GM23338 (cell line): ENCODE measurements around the gene ASB2. TPM values are rescaled to one million over a fixed set of nuclear protein-coding genes. Genes with fewer than 3 reads are reported as not detected.

Experiments used
- ATAC-seq: fragments of 200-7000 bp; cut with Tn5 transposase; 3 replicates; pipeline ENCODE4 v1.9.1; 2020
- DNase-seq: peaks from one replicate; pipeline ENCODE4 v3.0.0-alpha.2; 2015; ENCODE audit warnings: low spot score
- H2AFZ ChIP-seq: fragments of 200-600 bp; sonication (generic); 2 replicates; pipeline ENCODE4 v1.8.0; 2016; ENCODE audit warnings: antibody characterized with exemption, mild to moderate bottlenecking, moderate library complexity
- H3F3A ChIP-seq: fragments of 200-600 bp; sonication (generic); replicated peaks from 2 replicates; pipeline ENCODE4 v1.8.0; 2017; ENCODE audit warnings: antibody characterized with exemption, mixed run types, low read depth
- H3K27ac ChIP-seq: fragments of 200-600 bp; sonication (generic); 2 replicates; pipeline ENCODE4 v1.6.1; 2016; ENCODE audit warnings: low read depth
- H3K27me3 ChIP-seq: fragments of 200-600 bp; sonication (generic); 2 replicates; pipeline ENCODE4 v1.8.0; 2016; ENCODE audit warnings: mild to moderate bottlenecking, mixed run types, moderate library complexity; ENCODE audit not compliant: insufficient read depth
- H3K36me3 ChIP-seq: fragments of 200-600 bp; sonication (generic); 2 replicates; pipeline ENCODE4 v1.8.0; 2016; ENCODE audit warnings: mild to moderate bottlenecking; ENCODE audit not compliant: insufficient read depth
- H3K4me1 ChIP-seq: fragments of 200-600 bp; sonication (generic); 2 replicates; pipeline ENCODE4 v1.8.0; 2016; ENCODE audit warnings: mild to moderate bottlenecking, moderate library complexity; ENCODE audit not compliant: insufficient read depth
- H3K4me2 ChIP-seq: fragments of 200-600 bp; sonication (generic); 2 replicates; pipeline ENCODE4 v1.7.1; 2017; ENCODE audit warnings: mixed run types
- H3K4me3 ChIP-seq: fragments of 200-600 bp; sonication (generic); 2 replicates; pipeline ENCODE4 v1.6.1; 2016; ENCODE audit warnings: mixed run types
- H3K79me2 ChIP-seq: fragments of 200-600 bp; sonication (generic); replicated peaks from 2 replicates; pipeline ENCODE4 v1.8.0; 2017; ENCODE audit warnings: mild to moderate bottlenecking; ENCODE audit not compliant: insufficient read depth
- H3K9me2 ChIP-seq: fragments of 200-600 bp; sonication (generic); 2 replicates; pipeline ENCODE4 v1.8.0; 2017; ENCODE audit not compliant: insufficient read depth
- H4K20me1 ChIP-seq: fragments of 200-600 bp; sonication (generic); replicated peaks from 2 replicates; pipeline ENCODE4 v1.8.0; 2017; ENCODE audit warnings: mild to moderate bottlenecking; ENCODE audit not compliant: insufficient read depth
- H3K27ac Mint-ChIP-seq: 2 replicates; pipeline ENCODE4 v1.8.0; 2020; ENCODE audit warnings: inconsistent platforms, mild to moderate bottlenecking, moderate library complexity, mixed read lengths
- H3K27me3 Mint-ChIP-seq: 3 replicates; pipeline ENCODE4 v1.8.0; 2022; ENCODE audit warnings: low read depth, mild to moderate bottlenecking, moderate library complexity, mixed read lengths, inconsistent platforms; ENCODE audit not compliant: insufficient read depth, poor library complexity
- H3K36me3 Mint-ChIP-seq: 3 replicates; pipeline ENCODE4 v1.8.0; 2021; ENCODE audit warnings: low read depth, mild to moderate bottlenecking, inconsistent platforms, moderate library complexity, mixed read lengths
- H3K4me1 Mint-ChIP-seq: 3 replicates; pipeline ENCODE4 v1.8.0; 2020; ENCODE audit warnings: mild to moderate bottlenecking, inconsistent platforms, mixed read lengths
- H3K4me3 Mint-ChIP-seq: 3 replicates; pipeline ENCODE4 v1.8.0; 2021; ENCODE audit warnings: moderate library complexity, mild to moderate bottlenecking, inconsistent platforms, mixed read lengths
- H3K9me3 Mint-ChIP-seq: 3 replicates; pipeline ENCODE4 v1.8.0; 2020; ENCODE audit warnings: moderate library complexity, mild to moderate bottlenecking, inconsistent platforms, mixed read lengths
- CREB1 ChIP-seq: fragments of 250-450 bp; sonication (Bioruptor Pico); IDR thresholded peaks from 2 replicates; pipeline ENCODE4 v1.5.0; 2020; ENCODE audit warnings: low read depth, mild to moderate bottlenecking, moderate library complexity
- CTCF ChIP-seq, 2 experiments: fragments of 200-600 bp in 1 of 2; sonication (generic) in 1 of 2; conservative IDR thresholded peaks; 2 replicates each; pipeline versions ENCODE4 v1.5.1 to v1.6.1; 2016 to 2017; ENCODE audit warnings: antibody characterized with exemption in 2 of 2, low read depth in 2 of 2, mild to moderate bottlenecking in 2 of 2, moderate library complexity in 1 of 2
- ETS1 ChIP-seq: IDR thresholded peaks from 2 replicates; pipeline ENCODE4 v1.6.1; 2016; ENCODE audit warnings: antibody characterized with exemption
- EZH2 ChIP-seq: fragments of 200-600 bp; sonication (generic); IDR thresholded peaks from one replicate; pipeline ENCODE4 v1.8.0; 2017; ENCODE audit warnings: antibody characterized with exemption, mild to moderate bottlenecking, low read depth; ENCODE audit not compliant: unreplicated experiment
- EZH2phosphoT487 ChIP-seq: fragments of 200-600 bp; sonication (generic); IDR thresholded peaks from one replicate; pipeline ENCODE4 v1.8.1; 2018; ENCODE audit warnings: antibody characterized with exemption; ENCODE audit not compliant: unreplicated experiment
- JUNB ChIP-seq: IDR thresholded peaks from one replicate; pipeline ENCODE4 v1.6.1; 2016; ENCODE audit warnings: antibody characterized with exemption; ENCODE audit not compliant: unreplicated experiment
- NANOG ChIP-seq: IDR thresholded peaks from 2 replicates; pipeline ENCODE4 v1.6.1; 2016; ENCODE audit warnings: antibody characterized with exemption, borderline replicate concordance
- POLR2AphosphoS5 ChIP-seq: IDR thresholded peaks from 2 replicates; pipeline ENCODE4 v1.6.1; 2016; ENCODE audit warnings: antibody characterized with exemption, low read depth
- REST ChIP-seq: IDR thresholded peaks from one replicate; pipeline ENCODE4 v1.6.1; 2018; ENCODE audit warnings: antibody characterized with exemption; ENCODE audit not compliant: unreplicated experiment
- STAT1 ChIP-seq: IDR thresholded peaks from one replicate; pipeline ENCODE4 v1.6.1; 2016; ENCODE audit warnings: antibody characterized with exemption; ENCODE audit not compliant: unreplicated experiment
- ZNF114 ChIP-seq: fragments of 250-450 bp; sonication (Bioruptor Pico); IDR thresholded peaks from 2 replicates; pipeline ENCODE4 v1.5.0; 2020; ENCODE audit warnings: mild to moderate bottlenecking, moderate library complexity
- ZNF331 ChIP-seq: fragments of 250-450 bp; sonication (Bioruptor Pico); IDR thresholded peaks from 2 replicates; pipeline ENCODE4 v1.5.0; 2020; ENCODE audit warnings: low read depth, mild to moderate bottlenecking, moderate library complexity
- ZNF462 ChIP-seq: fragments of 250-450 bp; sonication (Bioruptor Pico); IDR thresholded peaks from 2 replicates; pipeline ENCODE4 v1.5.0; 2020; ENCODE audit warnings: mild to moderate bottlenecking, moderate library complexity
- polyA plus RNA-seq: library from polyadenylated mRNA; unstranded; fragments of >200 nt; fragmentation: Nextera tagmentation; extraction: Ambion mirVana; gene quantifications from 2 replicates; pipeline ENCODE4 v1.2.1, GENCODE V29; 2016
- total RNA-seq: library from RNA; depleted of rRNA; stranded (reverse); fragments of >200 nt; shearing (Covaris generic); gene quantifications from 2 replicates; pipeline ENCODE4 v1.2.3, GENCODE V29; 2014

Gene ASB2
- total and polyA plus RNA-seq, 2 experiments from 2014 or later: 1.2 to 1.7 TPM

- no peaks in the 10 kb centered on the region for H3K9me3 Mint-ChIP-seq
- no peak for TF ChIP-seq ZNF114
- no peak for TF ChIP-seq EZH2
- no peak for TF ChIP-seq ZNF331
- no peak for TF ChIP-seq STAT1
- TF ChIP-seq CREB1 (CRISPR knock-in tag): no peak
- no peak for TF ChIP-seq NANOG
- no peak for TF ChIP-seq EZH2phosphoT487
- no peak for TF ChIP-seq REST
- no peak for TF ChIP-seq JUNB
- TF ChIP-seq ETS1: no peak
- TF ChIP-seq ZNF462 (CRISPR knock-in tag): no peak
- no peak for TF ChIP-seq CTCF (conservative IDR thresholded peaks at IDR 0.05; ENCODE audit: low read depth in 2 of 2)
- TF ChIP-seq POLR2AphosphoS5: no peak
- 0 out of 2 replicates have a peak overlapping the region, but pooled peaks have one; percentile 18 for H2AFZ ChIP-seq
- no peaks in the 10 kb centered on the region for H3K27me3 ChIP-seq
- no peak overlapping the region for H3K4me3 ChIP-seq
- peaks cover 4% of the 10 kb centered on the region; the same call in 2 of the 3 replicates for H3K4me1 Mint-ChIP-seq
- H3K36me3 ChIP-seq: no peaks in the 10 kb centered on the region
- no peaks in the 10 kb centered on the region for H3K9me2 ChIP-seq
- no peak overlapping the region for H3K27ac Mint-ChIP-seq
- no peaks in the 10 kb centered on the region for H3K79me2 ChIP-seq
- no peaks in the 10 kb centered on the region for H3F3A ChIP-seq
- no peak overlapping the region for H3K4me2 ChIP-seq
- no peak overlapping the region for H3K4me3 Mint-ChIP-seq
- H3K27me3 Mint-ChIP-seq: peaks cover 2% of the 10 kb centered on the region
- no peak overlapping the region for H3K27ac ChIP-seq
- DNase-seq (no peak), ATAC-seq (no peak)
- no peaks in the 10 kb centered on the region for H4K20me1 ChIP-seq
- H3K36me3 Mint-ChIP-seq: no peaks in the 10 kb centered on the region
- no peaks in the 10 kb centered on the region for H3K4me1 ChIP-seq
Observed at GRCh38 chr14:94011795-94012194, 35.4 kb upstream of the ASB2 start.
